ENCODE measurements around the gene SIVA1.

Gene SIVA1

DNA sequence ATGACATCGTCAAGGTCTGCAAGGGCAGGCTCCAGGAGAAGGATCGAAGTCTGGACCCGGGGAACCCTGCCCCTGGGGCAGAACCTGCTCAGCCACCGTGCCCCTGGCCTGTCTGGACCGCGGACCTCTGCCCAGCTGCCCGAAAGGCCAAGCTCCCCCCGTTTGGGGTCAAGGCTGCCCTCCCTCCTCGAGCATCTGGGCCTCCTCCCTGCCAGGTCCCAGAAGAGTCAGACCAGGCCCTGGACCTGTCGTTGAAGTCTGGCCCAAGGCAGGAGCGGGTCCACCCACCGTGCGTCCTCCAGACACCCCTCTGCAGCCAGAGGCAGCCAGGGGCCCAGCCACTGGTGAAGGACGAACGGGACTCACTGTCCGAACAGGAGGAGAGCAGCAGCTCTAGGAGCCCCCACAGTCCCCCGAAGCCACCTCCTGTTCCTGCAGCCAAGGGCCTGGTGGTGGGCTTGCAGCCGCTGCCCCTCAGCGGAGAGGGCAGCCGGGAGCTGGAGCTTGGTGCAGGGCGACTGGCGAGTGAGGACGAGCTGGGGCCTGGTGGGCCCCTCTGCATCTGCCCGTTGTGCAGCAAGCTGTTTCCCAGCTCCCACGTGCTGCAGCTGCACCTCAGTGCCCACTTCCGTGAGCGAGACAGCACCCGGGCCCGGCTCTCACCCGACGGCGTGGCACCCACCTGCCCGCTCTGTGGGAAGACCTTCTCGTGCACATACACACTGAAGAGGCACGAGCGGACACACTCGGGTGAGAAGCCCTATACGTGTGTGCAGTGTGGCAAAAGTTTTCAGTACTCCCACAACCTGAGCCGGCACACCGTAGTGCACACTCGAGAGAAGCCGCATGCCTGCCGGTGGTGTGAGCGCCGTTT is 48.8 kb downstream of the SIVA1 start:
- no peak for DNase-seq (ENCODE audit: extremely low spot score)
- POLR2A ChIA-PET: interaction anchor here (1.6 kb wide), 1 partner anchor 12 kb away, joined by 4 read pairs; no protein-coding TSS in a partner anchor
- TF ChIP-seq FOXA1 (IDR thresholded peaks at IDR 0.05) (no peak), FOXM1 (IDR thresholded peaks at IDR 0.05; ENCODE audit: borderline replicate concordance) (no peak), LEF1 (IDR thresholded peaks at IDR 0.05; ENCODE audit: borderline replicate concordance) (no peak), ZNF384 (IDR thresholded peaks at IDR 0.05) (no peak), HDGF (IDR thresholded peaks at IDR 0.05; ENCODE audit: borderline replicate concordance) (no peak), FOXK2 (IDR thresholded peaks at IDR 0.05) (no peak), SUZ12 (IDR thresholded peaks at IDR 0.05) (no peak), TARDBP (IDR thresholded peaks at IDR 0.05) (no peak), BHLHE40 (IDR thresholded peaks at IDR 0.05; ENCODE audit: borderline replicate concordance) (no peak), ELF4 (IDR thresholded peaks at IDR 0.05) (no peak), SP1 (IDR thresholded peaks at IDR 0.05) (no peak), L3MBTL2 (conservative IDR thresholded peaks at IDR 0.05) (no peak), ARNT (IDR thresholded peaks at IDR 0.05) (no peak), NFRKB (IDR thresholded peaks at IDR 0.05) (no peak), CTBP1 (IDR thresholded peaks at IDR 0.05; ENCODE audit: borderline replicate concordance) (no peak)
- TF ChIP-seq, protein P1, sequence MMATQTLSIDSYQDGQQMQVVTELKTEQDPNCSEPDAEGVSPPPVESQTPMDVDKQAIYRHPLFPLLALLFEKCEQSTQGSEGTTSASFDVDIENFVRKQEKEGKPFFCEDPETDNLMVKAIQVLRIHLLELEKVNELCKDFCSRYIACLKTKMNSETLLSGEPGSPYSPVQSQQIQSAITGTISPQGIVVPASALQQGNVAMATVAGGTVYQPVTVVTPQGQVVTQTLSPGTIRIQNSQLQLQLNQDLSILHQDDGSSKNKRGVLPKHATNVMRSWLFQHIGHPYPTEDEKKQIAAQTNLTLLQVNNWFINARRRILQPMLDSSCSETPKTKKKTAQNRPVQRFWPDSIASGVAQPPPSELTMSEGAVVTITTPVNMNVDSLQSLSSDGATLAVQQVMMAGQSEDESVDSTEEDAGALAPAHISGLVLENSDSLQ (IDR thresholded peaks at IDR 0.05): no peak
- CTCF ChIA-PET: no interaction called here

DNA sequence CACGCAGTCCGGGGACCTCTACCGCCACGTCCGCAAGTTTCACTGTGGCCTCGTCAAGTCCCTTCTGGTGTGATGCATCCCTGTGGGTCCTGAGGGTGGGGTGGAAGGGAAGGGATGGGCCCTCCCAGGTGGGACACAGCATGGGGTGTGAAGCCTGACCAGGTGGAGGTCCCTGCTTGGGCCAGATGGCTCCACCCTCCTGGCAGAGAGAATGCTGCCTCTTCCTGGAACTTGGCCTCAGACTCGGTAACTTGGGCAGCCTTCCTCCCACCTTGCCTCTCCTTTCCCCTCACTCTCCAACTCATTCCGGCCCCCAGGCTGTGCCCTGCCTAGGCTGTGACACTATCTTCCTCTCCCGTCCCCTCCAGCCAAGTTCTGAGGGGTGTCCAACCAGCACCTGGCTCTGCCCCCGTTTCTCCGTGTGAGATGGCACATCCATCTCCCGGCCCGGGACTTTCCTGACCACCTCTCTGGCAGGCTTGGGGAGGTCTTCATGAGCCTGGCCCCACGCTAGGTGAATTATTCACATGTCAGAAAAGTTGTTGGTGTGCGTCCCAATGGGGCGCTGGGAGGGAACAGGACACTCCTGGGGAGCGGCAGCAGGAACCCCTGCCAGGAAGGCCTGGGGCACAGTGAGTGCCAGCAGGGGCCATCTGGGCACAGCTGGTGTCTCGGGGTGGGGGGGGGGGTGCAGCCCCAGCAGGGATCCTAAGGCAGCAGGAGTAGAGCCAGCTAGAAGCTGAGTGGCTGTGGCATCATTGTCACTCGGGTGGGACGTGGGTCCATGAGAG is 49.6 kb downstream of the SIVA1 start:
- TF ChIP-seq, protein P1 (IDR thresholded peaks at IDR 0.05): no peak
- TF ChIP-seq SP1 (IDR thresholded peaks at IDR 0.05) (no peak), L3MBTL2 (conservative IDR thresholded peaks at IDR 0.05) (no peak), ZNF384 (IDR thresholded peaks at IDR 0.05) (no peak), ARNT (IDR thresholded peaks at IDR 0.05) (no peak), LEF1 (IDR thresholded peaks at IDR 0.05; ENCODE audit: borderline replicate concordance) (no peak)
- no peak for DNase-seq (ENCODE audit: extremely low spot score)
- POLR2A ChIA-PET: no interaction called here
- CTCF ChIA-PET: no interaction called here

DNA sequence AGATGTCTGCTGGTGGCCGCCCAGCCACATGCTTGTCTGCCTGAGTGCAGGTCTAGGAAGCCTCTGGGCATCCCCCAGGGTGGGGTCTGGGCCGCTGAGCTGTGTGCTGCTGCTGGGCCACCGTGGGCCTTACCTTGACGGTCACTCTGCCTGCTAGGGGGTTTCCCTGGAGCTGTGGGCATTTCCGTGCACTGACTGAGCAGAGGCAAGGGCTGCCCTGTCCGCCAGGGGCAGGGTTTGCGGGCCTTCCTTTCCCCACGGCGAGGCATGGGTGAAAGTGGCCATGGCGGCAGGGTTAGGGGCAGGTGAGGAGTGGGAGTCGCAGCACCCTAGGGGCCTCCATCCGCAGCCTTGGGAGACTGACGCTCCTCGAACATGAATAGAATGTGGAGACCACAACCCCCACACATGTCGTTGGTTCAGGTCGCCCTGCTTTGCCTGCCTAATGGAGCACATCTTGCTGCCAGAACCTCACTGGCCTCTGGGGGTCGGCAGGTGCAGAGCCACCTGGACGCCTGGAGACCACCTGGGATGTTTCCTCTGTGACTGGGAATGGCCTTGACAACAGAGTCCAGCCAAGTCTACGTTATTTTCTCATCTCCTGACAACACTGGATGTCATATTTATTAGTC is 50.4 kb downstream of the SIVA1 start:
- TF ChIP-seq, protein P1 (IDR thresholded peaks at IDR 0.05): no peak
- TF ChIP-seq BHLHE40 (IDR thresholded peaks at IDR 0.05; ENCODE audit: borderline replicate concordance) (no peak), NFRKB (IDR thresholded peaks at IDR 0.05) (no peak), SP1 (IDR thresholded peaks at IDR 0.05) (no peak), ELF4 (IDR thresholded peaks at IDR 0.05) (no peak), TARDBP (IDR thresholded peaks at IDR 0.05) (no peak), FOXA1 (IDR thresholded peaks at IDR 0.05) (no peak), ARNT (IDR thresholded peaks at IDR 0.05) (no peak), LEF1 (IDR thresholded peaks at IDR 0.05; ENCODE audit: borderline replicate concordance) (no peak), SUZ12 (IDR thresholded peaks at IDR 0.05) (no peak), FOXM1 (IDR thresholded peaks at IDR 0.05; ENCODE audit: borderline replicate concordance) (no peak), CTBP1 (IDR thresholded peaks at IDR 0.05; ENCODE audit: borderline replicate concordance) (no peak), L3MBTL2 (conservative IDR thresholded peaks at IDR 0.05) (no peak), ZNF384 (IDR thresholded peaks at IDR 0.05) (no peak), FOXK2 (IDR thresholded peaks at IDR 0.05) (no peak), HDGF (IDR thresholded peaks at IDR 0.05; ENCODE audit: borderline replicate concordance) (no peak)
- POLR2A ChIA-PET: no interaction called here
- CTCF ChIA-PET: no interaction called here
- DNase-seq (ENCODE audit: extremely low spot score): no peak

DNA sequence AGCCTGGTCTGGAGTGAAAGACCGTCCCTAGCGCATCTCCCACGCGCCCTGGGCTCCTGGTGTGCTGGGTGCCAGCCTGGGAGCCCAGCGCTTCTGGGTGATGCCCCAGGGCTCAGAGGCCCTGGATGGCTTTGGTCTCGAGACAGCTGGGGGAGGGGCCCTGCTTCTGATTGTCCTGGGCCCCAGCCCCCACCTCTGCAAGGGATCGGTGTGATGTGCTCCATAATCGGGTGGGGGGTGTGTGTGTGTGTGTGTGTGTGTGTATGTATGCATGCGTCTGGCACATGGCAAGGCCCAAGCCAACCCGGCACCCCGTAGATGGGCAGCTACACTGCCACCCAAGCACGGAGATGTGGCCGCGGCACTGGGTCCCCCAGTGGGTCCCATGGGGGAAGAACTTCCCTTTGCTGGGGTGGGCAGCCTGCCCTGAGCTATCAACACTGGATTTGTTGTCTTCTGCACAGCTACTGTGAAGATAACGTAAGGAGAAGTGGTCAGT is 51.0 kb downstream of the SIVA1 start:
- no peak for DNase-seq (ENCODE audit: extremely low spot score)
- CTCF ChIA-PET: no interaction called here
- TF ChIP-seq SP1 (IDR thresholded peaks at IDR 0.05) (no peak), FOXK2 (IDR thresholded peaks at IDR 0.05) (no peak)
- POLR2A ChIA-PET: no interaction called here

DNA sequence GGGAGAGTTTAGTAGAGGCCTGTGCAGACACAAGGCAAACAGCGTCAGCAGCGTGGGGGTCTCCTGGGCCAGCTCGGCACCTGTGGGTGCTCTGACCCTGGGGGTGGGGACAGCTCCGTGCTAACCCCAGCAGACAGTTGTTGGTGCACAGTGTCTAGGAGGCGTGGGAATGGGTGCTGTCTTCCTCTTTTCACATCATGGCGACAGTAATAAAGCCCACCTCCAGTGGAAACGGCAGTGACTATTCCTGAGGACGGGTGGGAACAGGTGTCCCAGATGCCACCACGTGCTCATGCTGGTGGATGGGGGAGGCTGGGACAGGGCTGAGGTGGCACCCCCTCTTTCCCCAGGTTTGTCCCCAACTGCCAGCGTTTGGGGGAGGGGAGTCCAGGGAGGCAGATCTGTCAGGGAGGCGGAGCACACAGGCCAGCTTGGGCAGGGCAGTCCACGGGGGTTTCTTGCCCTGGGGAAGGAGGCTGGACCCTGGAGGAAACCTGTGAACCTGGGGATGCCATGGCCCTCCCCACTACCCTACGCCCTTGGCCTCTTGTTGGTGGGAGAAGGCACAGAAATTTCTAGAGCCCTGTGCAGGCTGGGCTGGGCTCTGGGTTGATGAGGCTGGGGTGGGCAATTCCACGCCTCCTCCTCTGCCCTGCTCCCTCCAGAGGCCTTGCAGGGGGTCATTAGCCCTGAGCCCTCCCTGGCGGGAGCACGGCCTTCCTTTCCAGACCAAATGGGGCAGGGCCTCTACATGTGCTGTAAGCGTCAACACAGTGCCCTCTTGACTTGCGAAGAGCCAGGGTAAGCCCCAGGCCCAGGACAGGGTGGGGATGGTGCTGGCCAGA is 51.8 kb downstream of the SIVA1 start:
- no peak for TF ChIP-seq FOXK2 (IDR thresholded peaks at IDR 0.05)
- no peak for TF ChIP-seq FOXM1 (IDR thresholded peaks at IDR 0.05; ENCODE audit: borderline replicate concordance)
- no peak for TF ChIP-seq SUZ12 (IDR thresholded peaks at IDR 0.05)
- TF ChIP-seq BHLHE40 (IDR thresholded peaks at IDR 0.05; ENCODE audit: borderline replicate concordance): no peak
- TF ChIP-seq CTBP1 (IDR thresholded peaks at IDR 0.05; ENCODE audit: borderline replicate concordance): no peak
- no peak for TF ChIP-seq TARDBP (IDR thresholded peaks at IDR 0.05)
- no peak for TF ChIP-seq LEF1 (IDR thresholded peaks at IDR 0.05; ENCODE audit: borderline replicate concordance)
- no peak for TF ChIP-seq ZNF384 (IDR thresholded peaks at IDR 0.05)
- TF ChIP-seq HDGF (IDR thresholded peaks at IDR 0.05; ENCODE audit: borderline replicate concordance): no peak
- TF ChIP-seq SP1 (IDR thresholded peaks at IDR 0.05): no peak
- no peak for TF ChIP-seq FOXA1 (IDR thresholded peaks at IDR 0.05)
- TF ChIP-seq, protein P1 (IDR thresholded peaks at IDR 0.05): no peak
- ChIA-PET POLR2A (no interaction called here), CTCF (no interaction called here)
- DNase-seq (ENCODE audit: extremely low spot score): no peak
